Measurements from ENCODE around the gene ARMC12. TPM values are rescaled to one million over a fixed set of nuclear protein-coding genes. Genes with fewer than 3 reads are reported as not detected.

ARMC12 gene
- polyA plus RNA-seq, 2 donors, result 0.27 to 0.96 TPM

DNA sequence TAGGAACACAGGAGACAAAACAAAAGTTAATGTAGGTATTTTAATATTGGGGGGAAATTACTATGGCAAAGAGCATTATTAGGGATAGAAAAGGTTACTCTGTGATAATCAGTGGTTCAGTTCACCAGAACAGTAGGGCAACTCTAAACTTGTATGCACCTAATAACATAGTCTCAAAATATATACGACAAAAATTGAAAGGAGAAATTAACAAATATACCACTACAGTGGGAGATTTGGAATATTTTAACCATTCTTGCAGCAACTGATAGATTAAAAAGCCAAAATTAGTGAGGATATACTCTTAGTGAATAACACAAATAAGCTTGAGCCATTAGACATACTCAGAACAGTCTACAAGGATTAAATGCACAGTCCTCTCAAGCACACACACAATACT is 11.0 kb downstream of the ARMC12 start:
- peaks cover 0 to 3% of the 10 kb centered on the region in 2 donors for H3K9me3 ChIP-seq (ENCODE audit: control insufficient read depth in 2 of 2, insufficient read depth in 1 of 2, low read depth in 1 of 2, low read length in 1 of 2)
- H3K27me3 ChIP-seq (ENCODE audit: control insufficient read depth in 1 of 2, insufficient read depth in 2 of 2, low read length in 2 of 2), result no peaks in the 10 kb centered on the region
- no peaks in the 10 kb centered on the region for H3K36me3 ChIP-seq (ENCODE audit: control insufficient read depth in 2 of 2, insufficient read depth in 2 of 2, low read length in 1 of 2)
- H3K4me1 ChIP-seq (ENCODE audit: control insufficient read depth in 2 of 2, insufficient read depth in 2 of 2, low read length in 1 of 2), result no peaks in the 10 kb centered on the region
- no peak overlapping the region for H3K4me3 ChIP-seq (ENCODE audit: low read depth in 1 of 2, low read length in 2 of 2)
- 97 to 100% methylated on average over 1 of the region's 1 CpG for WGBS, 2 donors
- no peak overlapping the region for H3K27ac ChIP-seq (ENCODE audit: low read depth in 2 of 2, low read length in 1 of 2)

DNA sequence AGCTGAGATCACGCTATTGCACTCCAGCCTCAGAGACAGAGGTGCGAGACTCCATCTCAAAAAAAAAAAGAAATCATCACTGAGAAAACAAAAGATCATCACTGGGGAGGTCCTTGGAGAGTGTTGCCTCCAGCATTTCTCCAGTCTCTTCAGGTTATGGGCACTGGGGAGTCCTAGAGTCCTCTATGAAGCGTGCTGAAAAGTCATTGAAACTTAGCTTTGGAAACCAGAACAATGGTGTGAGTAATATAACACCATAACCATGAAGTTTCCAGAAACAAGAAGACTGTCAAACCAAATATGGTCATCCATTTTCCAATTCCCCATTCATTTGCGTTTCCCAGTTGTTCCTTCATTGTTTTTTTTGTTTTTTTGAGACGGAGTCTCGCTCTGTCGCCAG is 13.7 kb downstream of the ARMC12 start:
- no peaks in the 10 kb centered on the region for H3K4me1 ChIP-seq (ENCODE audit: control insufficient read depth in 2 of 2, insufficient read depth in 2 of 2, low read length in 1 of 2)
- H3K36me3 ChIP-seq (ENCODE audit: control insufficient read depth in 2 of 2, insufficient read depth in 2 of 2, low read length in 1 of 2), result no peaks in the 10 kb centered on the region
- WGBS, 2 donors, result 87 to 90% methylated on average over 7 of the region's 7 CpGs
- H3K4me3 ChIP-seq (ENCODE audit: low read depth in 1 of 2, low read length in 2 of 2), result no peak overlapping the region
- peaks cover 0 to 3% of the 10 kb centered on the region in 2 donors for H3K9me3 ChIP-seq (ENCODE audit: control insufficient read depth in 2 of 2, insufficient read depth in 1 of 2, low read depth in 1 of 2, low read length in 1 of 2)
- no peak overlapping the region for H3K27ac ChIP-seq (ENCODE audit: low read depth in 2 of 2, low read length in 1 of 2)
- no peaks in the 10 kb centered on the region for H3K27me3 ChIP-seq (ENCODE audit: control insufficient read depth in 1 of 2, insufficient read depth in 2 of 2, low read length in 2 of 2)

DNA sequence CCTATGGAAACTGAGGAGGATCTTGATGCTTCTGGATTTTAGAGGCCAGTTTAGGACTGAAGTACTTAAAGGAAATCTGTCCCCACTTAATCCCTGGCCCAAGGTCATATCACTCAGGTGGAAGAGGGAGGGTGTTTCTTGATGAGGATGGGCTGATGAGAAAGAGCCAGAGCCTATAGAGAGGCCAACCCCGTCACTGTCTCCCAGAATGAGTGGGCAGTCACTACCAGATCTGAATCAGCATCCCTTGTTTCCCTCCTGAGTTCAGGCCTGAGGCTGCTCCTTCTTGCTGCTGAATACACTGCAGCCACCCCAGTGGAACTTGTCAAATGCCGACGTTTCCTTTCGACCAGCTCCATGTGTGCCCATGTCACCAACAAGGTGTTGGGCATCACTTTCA is 14.8 kb downstream of the ARMC12 start:
- no peaks in the 10 kb centered on the region for H3K36me3 ChIP-seq (ENCODE audit: control insufficient read depth in 2 of 2, insufficient read depth in 2 of 2, low read length in 1 of 2)
- no peaks in the 10 kb centered on the region for H3K27me3 ChIP-seq (ENCODE audit: control insufficient read depth in 1 of 2, insufficient read depth in 2 of 2, low read length in 2 of 2)
- H3K4me3 ChIP-seq (ENCODE audit: low read depth in 1 of 2, low read length in 2 of 2), result no peak overlapping the region
- H3K27ac ChIP-seq (ENCODE audit: low read depth in 2 of 2, low read length in 1 of 2), result no peak overlapping the region
- H3K4me1 ChIP-seq (ENCODE audit: control insufficient read depth in 2 of 2, insufficient read depth in 2 of 2, low read length in 1 of 2), result no peaks in the 10 kb centered on the region
- WGBS, 2 donors, result 60 to 93% methylated on average over 4 of the region's 4 CpGs
- H3K9me3 ChIP-seq (ENCODE audit: control insufficient read depth in 2 of 2, insufficient read depth in 1 of 2, low read depth in 1 of 2, low read length in 1 of 2), result peaks cover 0 to 3% of the 10 kb centered on the region in 2 donors

DNA sequence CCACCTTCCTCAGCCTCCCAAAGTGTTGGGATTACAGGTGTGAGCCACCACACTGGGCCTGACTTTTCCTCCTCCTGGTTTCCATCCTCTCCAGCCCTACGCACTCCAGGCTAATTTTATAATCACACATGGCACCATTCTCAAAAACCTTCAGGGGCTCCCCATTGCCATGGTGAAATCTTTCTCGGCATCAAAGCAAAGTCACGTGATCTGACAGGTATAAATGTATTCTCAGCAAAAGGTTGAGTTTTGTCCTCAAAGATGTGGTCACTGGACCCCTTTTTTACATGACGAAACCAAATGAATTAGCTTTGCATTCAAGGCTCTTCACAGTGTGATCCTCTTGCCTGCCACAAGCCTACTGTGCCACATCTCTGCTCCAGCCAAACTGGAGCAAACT is 15.5 kb downstream of the ARMC12 start:
- no peaks in the 10 kb centered on the region for H3K4me1 ChIP-seq (ENCODE audit: control insufficient read depth in 2 of 2, insufficient read depth in 2 of 2, low read length in 1 of 2)
- WGBS, 2 donors, result 90 to 91% methylated on average over 4 of the region's 4 CpGs
- H3K27ac ChIP-seq (ENCODE audit: low read depth in 2 of 2, low read length in 1 of 2), result no peak overlapping the region
- H3K27me3 ChIP-seq (ENCODE audit: control insufficient read depth in 1 of 2, insufficient read depth in 2 of 2, low read length in 2 of 2), result no peaks in the 10 kb centered on the region
- H3K4me3 ChIP-seq (ENCODE audit: low read depth in 1 of 2, low read length in 2 of 2), result no peak overlapping the region
- no peaks in the 10 kb centered on the region for H3K36me3 ChIP-seq (ENCODE audit: control insufficient read depth in 2 of 2, insufficient read depth in 2 of 2, low read length in 1 of 2)
- H3K9me3 ChIP-seq (ENCODE audit: control insufficient read depth in 2 of 2, insufficient read depth in 1 of 2, low read depth in 1 of 2, low read length in 1 of 2), result peaks cover 0 to 3% of the 10 kb centered on the region in 2 donors

DNA sequence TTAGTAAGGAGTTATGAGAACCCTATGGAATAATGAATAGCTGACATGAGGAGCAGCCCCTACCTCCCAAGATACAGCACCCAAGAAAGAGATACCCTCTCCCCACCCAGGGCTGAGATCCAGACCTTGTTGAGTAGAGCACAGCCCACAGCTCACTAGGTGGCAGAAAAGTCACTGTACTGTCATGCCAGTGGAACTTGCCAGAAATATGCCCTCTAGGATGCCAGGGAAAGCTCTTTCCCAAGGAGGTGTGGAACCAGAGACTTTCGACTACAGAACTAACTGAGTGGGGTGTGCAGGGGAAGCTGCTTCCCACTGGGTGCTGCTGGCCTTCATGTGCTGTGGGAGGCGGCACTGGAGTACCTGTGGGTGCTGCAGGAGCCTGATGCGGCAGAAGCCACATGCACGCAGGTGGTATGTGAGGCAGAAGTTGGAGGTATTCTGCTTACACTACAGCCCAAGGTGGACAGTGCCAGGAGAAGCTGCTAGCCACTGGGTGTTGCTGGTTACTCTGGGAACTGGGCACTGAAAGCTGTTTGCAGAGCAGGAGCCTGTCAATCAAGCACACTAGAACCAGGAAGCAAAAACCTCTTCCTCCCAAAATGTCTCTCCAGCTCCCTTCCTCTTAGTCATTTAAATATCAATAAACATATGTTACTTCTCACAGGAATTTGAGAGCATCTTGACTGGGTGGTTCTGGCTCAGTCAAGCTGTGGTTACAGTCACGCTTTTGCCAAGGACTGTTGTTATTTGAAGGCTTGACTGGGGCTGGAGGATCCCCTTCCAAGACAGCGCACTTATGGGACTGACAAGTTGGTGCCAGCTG is 17.8 kb downstream of the ARMC12 start:
- 75% methylated on average over 6 of the region's 6 CpGs for WGBS, 2 donors
- Histone ChIP-seq H3K27ac (ENCODE audit: low read depth in 2 of 2, low read length in 1 of 2) (no peak overlapping the region), H3K9me3 (ENCODE audit: control insufficient read depth in 2 of 2, insufficient read depth in 1 of 2, low read depth in 1 of 2, low read length in 1 of 2) (no peaks in the 10 kb centered on the region), H3K27me3 (ENCODE audit: control insufficient read depth in 1 of 2, insufficient read depth in 2 of 2, low read length in 2 of 2) (no peaks in the 10 kb centered on the region), H3K36me3 (ENCODE audit: control insufficient read depth in 2 of 2, insufficient read depth in 2 of 2, low read length in 1 of 2) (no peaks in the 10 kb centered on the region), H3K4me1 (ENCODE audit: control insufficient read depth in 2 of 2, insufficient read depth in 2 of 2, low read length in 1 of 2) (no peaks in the 10 kb centered on the region), H3K4me3 (ENCODE audit: low read depth in 1 of 2, low read length in 2 of 2) (no peak overlapping the region)

DNA sequence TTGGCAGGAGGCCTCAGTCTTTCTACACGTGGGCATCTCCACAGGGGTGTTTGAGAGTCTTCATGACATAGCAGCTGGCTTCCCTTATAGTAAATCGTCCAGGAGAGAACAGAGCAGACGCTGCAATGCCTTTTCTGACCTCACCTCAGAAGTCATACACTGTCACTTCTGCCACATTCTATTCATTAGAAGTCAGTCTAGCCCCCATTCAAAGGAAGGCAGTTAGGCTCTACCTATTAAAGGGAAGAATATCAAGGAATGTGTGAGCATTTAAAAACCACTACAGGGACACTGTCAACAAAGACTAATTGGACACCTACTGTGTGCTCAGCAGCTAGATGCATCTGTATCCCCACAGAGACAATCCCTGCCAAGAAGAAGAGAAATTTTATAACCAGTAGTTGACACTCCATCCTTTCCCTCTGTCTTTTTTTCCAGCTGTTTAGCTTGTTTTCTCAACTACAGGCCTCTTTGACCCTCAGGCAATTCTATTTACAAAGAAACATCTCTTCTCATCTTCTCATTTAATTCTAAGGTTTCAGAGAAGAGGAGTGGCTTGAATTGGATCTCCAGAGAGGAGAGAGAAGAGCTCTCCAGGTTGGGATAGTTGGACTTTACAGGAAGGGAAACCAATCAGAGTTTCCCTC is 18.6 kb downstream of the ARMC12 start:
- H3K27me3 ChIP-seq (ENCODE audit: control insufficient read depth in 1 of 2, insufficient read depth in 2 of 2, low read length in 2 of 2), result no peaks in the 10 kb centered on the region
- H3K27ac ChIP-seq (ENCODE audit: low read depth in 2 of 2, low read length in 1 of 2), result no peak overlapping the region
- 34 to 38% methylated on average over 3 of the region's 3 CpGs for whole genome bisulfite sequencing, 2 donors

DNA sequence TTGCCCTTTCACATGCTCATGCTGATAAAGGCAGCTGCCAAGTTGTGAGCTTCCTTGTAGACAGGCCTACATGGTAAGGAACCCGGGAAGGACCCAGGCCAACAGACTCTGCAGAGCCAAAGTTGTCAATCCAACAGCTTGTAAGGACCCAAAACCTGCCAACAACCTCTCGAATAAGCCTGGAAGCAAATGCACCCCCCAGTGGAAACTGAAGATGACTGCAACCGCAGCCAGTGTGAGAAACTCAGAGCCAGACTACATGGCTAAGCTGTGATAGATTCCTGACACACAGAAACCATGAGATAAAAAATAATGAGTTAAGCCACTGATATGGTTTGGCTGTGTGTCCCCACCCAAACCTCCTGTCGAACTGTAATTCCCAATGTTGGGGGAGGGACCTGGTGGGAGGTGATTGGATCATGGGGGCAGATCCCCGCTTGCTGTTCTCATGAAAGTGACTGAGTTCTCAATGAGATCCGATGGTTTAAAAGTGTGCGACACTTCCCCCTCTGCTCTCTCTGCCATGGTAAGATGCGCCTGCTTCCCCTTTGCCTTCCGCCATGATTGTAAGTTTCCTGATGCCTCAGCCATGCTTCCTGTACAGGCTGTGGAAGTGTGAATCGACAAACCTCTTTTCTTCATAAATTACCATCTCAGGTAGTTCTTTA is 20.8 kb downstream of the ARMC12 start:
- H3K36me3 ChIP-seq (ENCODE audit: control insufficient read depth in 2 of 2, insufficient read depth in 2 of 2, low read length in 1 of 2), result no peaks in the 10 kb centered on the region
- H3K9me3 ChIP-seq (ENCODE audit: control insufficient read depth in 2 of 2, insufficient read depth in 1 of 2, low read depth in 1 of 2, low read length in 1 of 2), result no peaks in the 10 kb centered on the region
- no peaks in the 10 kb centered on the region for H3K27me3 ChIP-seq (ENCODE audit: control insufficient read depth in 1 of 2, insufficient read depth in 2 of 2, low read length in 2 of 2)
- 51 to 60% methylated on average over 10 of the region's 10 CpGs for WGBS, 2 donors
- no peak overlapping the region for H3K27ac ChIP-seq (ENCODE audit: low read depth in 2 of 2, low read length in 1 of 2)
- H3K4me3 ChIP-seq (ENCODE audit: low read depth in 1 of 2, low read length in 2 of 2), result no peak overlapping the region
- H3K4me1 ChIP-seq (ENCODE audit: control insufficient read depth in 2 of 2, insufficient read depth in 2 of 2, low read length in 1 of 2), result no peaks in the 10 kb centered on the region

More for the DNA sequence above, 18.6 kb downstream of the ARMC12 start:
- H3K4me3 ChIP-seq (ENCODE audit: low read depth in 1 of 2, low read length in 2 of 2), result no peak overlapping the region
- no peaks in the 10 kb centered on the region for H3K4me1 ChIP-seq (ENCODE audit: control insufficient read depth in 2 of 2, insufficient read depth in 2 of 2, low read length in 1 of 2)
- H3K36me3 ChIP-seq (ENCODE audit: control insufficient read depth in 2 of 2, insufficient read depth in 2 of 2, low read length in 1 of 2), result no peaks in the 10 kb centered on the region
- H3K9me3 ChIP-seq (ENCODE audit: control insufficient read depth in 2 of 2, insufficient read depth in 1 of 2, low read depth in 1 of 2, low read length in 1 of 2), result no peaks in the 10 kb centered on the region

DNA sequence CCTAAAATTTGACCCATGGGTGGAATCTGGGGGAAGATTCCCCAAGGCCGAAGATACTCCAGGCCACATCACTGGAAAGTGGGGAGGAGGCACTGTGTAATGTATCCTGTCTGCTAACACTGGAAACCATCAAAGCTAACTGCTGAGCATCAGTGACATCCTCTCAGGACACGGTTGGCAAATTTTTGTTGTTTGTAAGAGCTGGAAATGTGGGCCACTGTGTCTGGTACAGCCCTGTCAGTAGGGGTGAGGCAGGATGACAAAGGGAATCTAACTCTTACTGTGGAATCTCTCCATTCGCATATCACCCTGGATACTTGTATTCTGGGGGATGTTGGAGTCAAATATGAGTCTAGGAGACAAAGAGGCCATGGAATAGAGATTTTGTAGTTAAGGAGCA is 22.6 kb downstream of the ARMC12 start:
- Histone ChIP-seq H3K27ac (ENCODE audit: low read depth in 2 of 2, low read length in 1 of 2) (no peak overlapping the region), H3K27me3 (ENCODE audit: control insufficient read depth in 1 of 2, insufficient read depth in 2 of 2, low read length in 2 of 2) (no peaks in the 10 kb centered on the region), H3K36me3 (ENCODE audit: control insufficient read depth in 2 of 2, insufficient read depth in 2 of 2, low read length in 1 of 2) (no peaks in the 10 kb centered on the region), H3K9me3 (ENCODE audit: control insufficient read depth in 2 of 2, insufficient read depth in 1 of 2, low read depth in 1 of 2, low read length in 1 of 2) (no peaks in the 10 kb centered on the region), H3K4me3 (ENCODE audit: low read depth in 1 of 2, low read length in 2 of 2) (no peak overlapping the region), H3K4me1 (ENCODE audit: control insufficient read depth in 2 of 2, insufficient read depth in 2 of 2, low read length in 1 of 2) (no peaks in the 10 kb centered on the region)
- WGBS, 2 donors, result 82 to 83% methylated on average over 3 of the region's 3 CpGs

DNA sequence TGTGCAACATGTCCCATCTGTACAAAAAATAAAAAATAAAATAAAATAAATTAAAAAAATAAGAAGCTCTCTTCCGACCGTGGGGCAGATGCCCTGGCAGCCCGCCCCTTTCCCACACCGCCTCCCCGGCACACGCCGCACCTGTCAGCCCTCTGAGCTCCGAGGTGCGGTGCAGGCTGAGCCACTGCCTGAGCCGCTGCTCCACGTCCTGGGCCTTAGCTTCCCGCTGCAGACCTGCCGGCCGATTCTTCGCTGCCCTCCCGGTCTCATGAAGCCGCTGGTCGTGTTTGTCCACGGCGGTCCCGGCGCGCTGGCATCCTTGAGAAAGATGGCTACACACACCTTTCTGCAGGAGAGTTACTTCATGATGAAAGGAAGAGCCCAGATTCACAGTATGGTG is 28.9 kb downstream of the ARMC12 start:
- no peak overlapping the region for H3K4me3 ChIP-seq (ENCODE audit: low read depth in 1 of 2, low read length in 2 of 2)
- H3K27me3 ChIP-seq (ENCODE audit: control insufficient read depth in 1 of 2, insufficient read depth in 2 of 2, low read length in 2 of 2), result peaks cover 0 to 2% of the 10 kb centered on the region in 2 donors
- H3K36me3 ChIP-seq (ENCODE audit: control insufficient read depth in 2 of 2, insufficient read depth in 2 of 2, low read length in 1 of 2), result no peaks in the 10 kb centered on the region
- no peaks in the 10 kb centered on the region for H3K4me1 ChIP-seq (ENCODE audit: control insufficient read depth in 2 of 2, insufficient read depth in 2 of 2, low read length in 1 of 2)
- no peaks in the 10 kb centered on the region for H3K9me3 ChIP-seq (ENCODE audit: control insufficient read depth in 2 of 2, insufficient read depth in 1 of 2, low read depth in 1 of 2, low read length in 1 of 2)
- WGBS, 2 donors, result 57 to 85% methylated on average over 23 of the region's 23 CpGs
- H3K27ac ChIP-seq (ENCODE audit: low read depth in 2 of 2, low read length in 1 of 2), result no peak overlapping the region

Measured in esophagus (tissue), 2 donors.